GM19324 (cell line): ENCODE data around the gene RPH3AL.
A peak's percentile ranks its signal among the peaks of the same experiment; 100 is the strongest.

Experiments
- ATAC-seq: cut with Tn5 transposase; IDR thresholded peaks from one replicate; pipeline ENCODE4 v1.9.1; 2021; ENCODE audit warnings: mild to moderate bottlenecking, moderate library complexity; ENCODE audit not compliant: unreplicated experiment, low FRiP score

Gene RPH3AL, protein sequence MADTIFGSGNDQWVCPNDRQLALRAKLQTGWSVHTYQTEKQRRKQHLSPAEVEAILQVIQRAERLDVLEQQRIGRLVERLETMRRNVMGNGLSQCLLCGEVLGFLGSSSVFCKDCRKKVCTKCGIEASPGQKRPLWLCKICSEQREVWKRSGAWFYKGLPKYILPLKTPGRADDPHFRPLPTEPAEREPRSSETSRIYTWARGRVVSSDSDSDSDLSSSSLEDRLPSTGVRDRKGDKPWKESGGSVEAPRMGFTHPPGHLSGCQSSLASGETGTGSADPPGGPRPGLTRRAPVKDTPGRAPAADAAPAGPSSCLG

DNA sequence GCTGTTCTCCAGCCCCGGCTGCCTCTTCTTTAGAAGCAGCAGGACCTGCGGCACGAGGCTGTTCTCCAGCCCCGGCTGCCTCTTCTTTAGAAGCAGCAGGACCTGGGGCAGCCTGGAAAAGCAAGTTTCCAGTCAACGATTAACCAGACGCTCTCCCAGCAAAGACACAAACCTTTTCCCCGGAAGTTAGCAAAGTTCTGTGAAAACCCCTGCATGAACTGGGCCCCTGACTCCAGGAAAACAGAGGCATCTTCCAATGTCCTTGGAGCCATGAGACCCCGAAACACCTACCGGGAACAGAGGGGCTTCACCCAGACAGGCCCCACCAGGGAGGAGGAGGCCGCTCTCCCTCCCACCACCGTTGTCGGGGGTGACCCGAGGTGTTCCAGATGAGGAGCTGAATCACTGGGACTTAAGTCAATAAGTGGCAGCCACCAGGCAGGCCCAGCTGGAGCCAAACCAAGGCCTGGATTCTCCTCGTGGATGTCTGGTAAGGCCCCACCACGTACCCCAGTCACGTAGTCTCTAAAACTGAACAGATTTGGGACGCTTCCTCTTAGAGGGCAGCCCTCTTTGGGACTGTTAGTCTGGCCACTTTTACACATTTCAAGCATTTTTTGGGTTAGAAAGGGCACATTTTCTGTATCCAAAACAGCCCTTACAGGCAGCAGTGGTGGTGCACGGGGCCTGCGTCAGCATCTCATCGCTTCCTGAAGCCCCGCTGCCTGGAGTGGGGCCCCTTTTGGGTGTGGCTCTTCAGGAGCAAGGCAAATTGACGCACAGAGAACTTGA, at the start of gene RPH3AL:
RPH3AL (minus strand) TSS at position 387 of the 792 bp plus-strand sequence. CDS start 25,264 bp downstream, outside the sequence.
- no peak for ATAC-seq

- no peak for ATAC-seq
Observed at GRCh38 chr17:400257-400656, 47.6 kb upstream of the RPH3AL start.

DNA sequence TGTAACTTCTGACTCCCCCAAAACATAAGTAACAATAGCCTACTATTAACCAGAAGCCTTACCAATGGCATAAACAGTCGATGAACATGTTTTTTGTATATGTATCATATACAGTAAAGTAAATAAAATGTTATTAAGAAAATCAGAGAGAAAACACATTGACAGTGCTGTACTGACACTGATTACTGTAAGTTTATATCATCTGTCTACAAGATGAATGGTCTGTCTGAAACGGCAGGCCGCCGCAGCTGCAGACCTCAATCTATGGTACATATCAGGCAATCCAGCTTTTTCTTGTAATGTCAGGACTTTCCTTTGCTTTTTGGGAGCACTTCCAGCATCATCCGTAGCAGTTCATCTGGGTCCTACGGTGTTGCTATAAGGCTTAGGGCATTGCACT, 44.2 kb upstream of the RPH3AL start:
- ATAC-seq: no peak

- no peak for ATAC-seq
Observed at GRCh38 chr17:395974-396373, 43.4 kb upstream of the RPH3AL start.

- no peak for ATAC-seq
Observed at GRCh38 chr17:395179-395578, 42.6 kb upstream of the RPH3AL start.

GRCh38 chr17:394718-395095, 42.1 kb upstream of the RPH3AL start:
- no peak for ATAC-seq

- no peak for ATAC-seq
Observed at GRCh38 chr17:393806-394717, 41.5 kb upstream of the RPH3AL start.

DNA sequence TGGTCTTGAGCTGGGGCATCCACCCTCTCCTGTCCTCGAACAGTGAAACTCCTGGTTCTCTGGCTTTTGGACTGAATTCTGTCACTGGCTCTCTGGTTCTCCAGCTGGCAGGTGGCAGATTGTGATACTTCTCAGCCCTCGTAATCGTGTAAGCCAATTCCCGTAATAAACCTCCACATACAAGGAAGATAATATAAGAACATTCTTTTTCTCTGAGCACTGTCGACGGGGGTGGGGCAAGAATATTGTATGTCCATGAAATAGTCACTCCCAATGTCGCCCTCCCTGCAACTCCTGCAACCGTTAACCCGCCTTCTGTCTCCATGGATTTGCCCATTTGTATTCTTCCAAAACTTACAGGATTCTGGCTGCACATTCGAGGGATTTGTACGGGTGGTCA, 39.2 kb upstream of the RPH3AL start:
- no peak for ATAC-seq

DNA sequence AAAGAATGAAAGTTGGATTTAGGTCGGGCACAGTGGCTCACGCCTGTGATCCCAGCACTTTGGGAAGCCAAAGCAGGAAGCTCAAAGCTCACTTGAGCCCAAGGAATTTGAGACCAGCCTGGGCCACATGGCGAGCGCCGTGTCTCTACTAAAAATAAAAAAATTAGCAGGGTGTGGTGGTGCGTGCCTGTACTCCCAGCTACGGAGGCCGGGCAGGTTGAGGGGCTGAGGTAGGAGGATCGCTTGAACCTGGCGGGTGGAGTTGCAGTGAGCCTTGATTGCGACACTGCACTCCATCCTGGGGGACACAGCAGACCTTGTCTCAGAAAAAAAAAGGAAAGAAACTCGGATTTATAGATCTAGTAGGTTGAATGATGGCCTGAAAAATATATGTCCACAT, 37.4 kb upstream of the RPH3AL start:
- ATAC-seq: no peak

GRCh38 chr17:388087-388486, 35.5 kb upstream of the RPH3AL start:
- ATAC-seq: no peak

DNA sequence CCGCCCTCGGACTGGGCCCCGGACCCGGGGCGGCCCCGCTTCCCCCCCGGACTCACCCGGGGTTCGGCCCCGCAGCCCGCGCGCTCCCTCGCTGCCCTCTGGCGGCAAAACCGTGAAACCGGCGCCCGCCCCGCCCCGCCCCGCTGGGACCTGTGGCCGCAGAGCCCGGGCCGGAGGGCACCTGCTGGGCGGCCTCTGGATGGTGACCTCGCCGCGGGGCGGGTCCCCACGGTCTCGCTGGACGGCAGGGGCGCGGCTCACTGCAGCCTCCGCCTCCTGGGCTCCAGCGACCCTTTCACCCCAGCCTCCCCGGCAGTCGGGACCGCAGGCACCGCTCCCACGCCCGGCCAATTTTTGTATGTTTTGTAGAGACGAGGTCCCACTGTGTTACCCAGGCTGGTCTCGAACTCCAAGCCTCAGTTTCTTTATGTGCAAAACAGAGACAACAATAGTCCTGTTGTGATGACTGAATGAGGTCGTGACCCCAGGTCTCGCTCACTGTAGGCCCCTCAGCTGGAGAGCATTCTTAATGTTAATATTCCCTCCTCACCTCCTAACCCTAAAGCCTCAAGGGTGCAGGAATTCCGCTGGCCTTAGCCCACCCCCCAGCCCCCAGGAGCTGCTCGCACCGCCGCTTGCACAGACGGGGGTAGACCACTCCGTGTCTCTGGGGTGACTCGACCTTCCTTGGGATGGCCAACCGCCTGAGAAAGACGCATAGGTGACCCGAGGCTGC, 33.7 kb upstream of the RPH3AL start:
- peak; percentile 68 for ATAC-seq

- peak; percentile 23 for ATAC-seq
Observed at GRCh38 chr17:385836-386140, 33.2 kb upstream of the RPH3AL start.

GRCh38 chr17:385178-385835, 32.7 kb upstream of the RPH3AL start:
- no peak for ATAC-seq

DNA sequence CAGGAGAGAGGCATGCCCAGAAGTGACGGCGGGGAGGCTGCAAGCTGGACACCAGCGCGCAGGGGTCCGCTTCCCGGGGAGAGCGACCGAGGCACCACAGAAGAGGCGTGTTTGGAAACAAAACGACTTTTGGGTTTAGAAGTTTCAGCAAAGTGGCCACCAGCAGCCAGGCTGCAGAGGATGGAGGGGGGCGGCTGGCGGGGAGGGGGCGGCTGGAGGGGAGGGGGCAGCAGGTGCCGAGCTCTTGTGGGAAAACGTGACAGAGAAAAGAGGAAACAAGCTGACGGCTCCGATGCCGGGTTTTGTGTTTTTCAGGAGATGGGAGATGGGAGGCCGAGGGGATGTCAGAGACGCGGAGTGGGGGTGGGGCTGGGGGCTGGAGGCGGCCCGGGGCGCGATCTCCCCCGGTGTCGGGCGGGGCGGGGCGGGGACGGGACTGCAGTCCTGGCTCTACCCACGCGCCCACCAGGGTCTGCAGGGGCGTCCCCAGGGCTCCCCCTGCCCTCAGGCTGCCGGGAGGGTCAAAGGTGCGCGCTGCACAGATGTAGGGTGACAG, 32.1 kb upstream of the RPH3AL start:
- ATAC-seq: no peak

- no peak for ATAC-seq
Observed at GRCh38 chr17:383771-384621, 31.4 kb upstream of the RPH3AL start.

DNA sequence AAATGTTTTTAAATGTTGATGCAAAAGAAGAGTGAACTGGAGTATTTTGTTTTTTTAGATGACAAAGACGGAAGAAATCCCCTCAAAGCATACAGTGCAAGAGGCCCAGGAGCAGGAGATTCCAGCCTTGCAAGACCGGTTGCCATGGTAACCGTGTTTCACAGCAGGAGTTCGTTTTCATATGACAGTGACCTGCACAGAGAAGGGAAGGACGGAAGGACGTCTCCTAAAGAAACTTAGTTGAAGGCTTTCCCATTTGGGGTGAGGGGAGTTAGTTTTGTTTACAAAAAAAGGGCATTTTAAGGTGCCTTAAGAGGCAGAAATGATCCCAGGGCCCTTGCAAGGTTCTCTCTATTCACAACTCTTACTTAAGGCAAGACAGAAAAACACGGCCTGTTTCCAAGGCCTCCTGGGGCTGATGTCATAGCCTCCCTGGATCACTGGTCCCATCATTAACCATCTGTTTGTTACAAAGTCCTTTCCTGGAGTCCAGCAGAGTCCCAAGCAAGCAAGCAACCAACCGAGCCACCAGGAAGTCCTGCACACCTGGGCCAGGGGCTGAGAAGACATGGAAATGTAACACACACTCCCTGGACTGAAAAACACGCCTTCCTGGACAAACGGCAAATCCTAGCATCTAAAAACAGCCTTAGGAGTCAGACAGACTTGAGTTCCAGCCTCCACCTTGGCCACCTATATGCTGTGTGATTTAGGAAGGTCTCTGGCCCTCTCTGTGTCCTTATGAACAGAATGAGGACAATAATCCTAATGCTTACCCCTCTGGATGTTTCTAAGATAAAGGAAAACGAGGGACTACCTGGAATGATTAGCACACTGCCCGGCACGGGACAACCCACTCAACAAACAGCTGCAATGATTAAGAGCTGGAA, 30.3 kb upstream of the RPH3AL start:
- ATAC-seq: no peak

DNA sequence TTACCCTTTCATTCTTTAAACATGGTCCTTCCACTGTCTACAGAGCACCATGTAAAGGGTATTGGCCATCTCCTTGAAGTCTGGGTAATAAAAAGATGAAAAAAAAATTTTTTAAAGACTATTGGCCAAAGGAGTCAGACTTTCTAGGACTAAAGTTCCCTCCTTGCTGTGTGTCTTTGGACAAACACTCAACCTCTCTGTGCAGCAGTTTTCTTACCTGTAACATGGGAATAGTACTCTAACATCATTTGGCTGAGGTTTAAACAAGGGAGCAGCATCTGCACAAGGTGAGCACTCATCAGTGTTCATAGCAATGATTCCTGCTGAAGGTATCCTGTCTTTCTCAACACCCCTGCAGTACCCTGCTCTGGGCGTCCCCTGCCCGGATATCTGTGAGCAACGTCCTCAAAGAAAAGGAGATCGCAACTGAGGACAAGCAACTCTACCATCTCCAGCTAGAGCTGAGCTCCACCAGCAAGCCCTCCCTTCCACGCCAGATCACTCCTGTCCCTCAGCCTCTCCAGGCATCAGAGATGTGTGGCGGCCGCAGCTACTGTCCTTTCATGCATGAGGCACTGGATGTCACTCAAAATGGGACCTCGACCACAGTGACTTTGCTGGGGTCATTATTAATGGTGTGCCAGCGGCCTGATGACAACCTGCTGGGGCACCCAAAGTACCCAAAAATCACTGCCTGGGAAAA, 29.5 kb upstream of the RPH3AL start:
- no peak for ATAC-seq
